ENCODE data around the gene DONSON. TPM values are rescaled to one million over a fixed set of nuclear protein-coding genes. Genes with fewer than 3 reads are reported as not detected.

DONSON gene
- total and polyA plus RNA-seq, 2 of the 13 experiments (the other 11 are each of a cell fraction or from before 2014, with no cell fraction given), result 35.4 to 63.6 TPM

DNA sequence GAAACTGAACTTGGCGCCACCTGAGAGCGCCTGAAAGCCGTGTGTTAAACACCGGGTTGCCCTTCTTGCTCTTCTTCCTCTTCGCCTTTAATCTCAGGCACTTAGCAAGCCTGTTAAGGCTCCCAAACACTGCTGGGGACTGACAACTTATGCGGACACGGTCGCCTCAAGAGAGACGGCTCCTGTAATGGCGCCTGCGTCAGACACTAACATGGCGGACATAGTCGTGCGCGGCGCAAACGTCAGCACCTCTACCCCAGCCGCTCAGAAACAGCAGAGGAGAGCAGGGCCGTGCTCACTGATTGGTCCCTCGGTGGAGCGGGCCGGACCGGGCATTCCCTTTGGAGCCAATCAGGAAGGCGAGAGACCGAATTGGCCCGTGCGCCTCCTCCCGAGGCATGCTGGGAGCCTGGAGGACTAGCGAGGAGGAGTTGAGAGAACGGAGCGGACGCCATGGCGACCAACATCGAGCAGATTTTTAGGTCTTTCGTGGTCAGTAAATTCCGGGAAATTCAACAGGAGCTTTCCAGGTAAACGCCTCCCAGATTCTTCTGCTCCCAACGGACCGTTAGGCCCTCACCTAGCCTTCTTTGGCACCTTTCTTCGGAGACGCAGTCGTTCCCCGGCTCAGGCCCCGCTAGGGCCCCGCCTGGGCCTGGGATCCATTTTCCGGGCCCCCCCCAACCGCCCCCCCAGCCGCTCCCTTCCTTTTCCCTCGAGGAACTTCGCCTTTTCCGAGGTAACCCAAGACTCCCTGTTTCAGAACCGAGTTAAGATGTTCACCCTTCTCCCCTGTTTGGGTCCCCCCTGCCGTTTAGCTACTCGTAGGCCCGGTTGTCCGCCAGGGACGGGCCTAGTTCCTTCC, 45.6 kb downstream of the DONSON start, which contains the start of gene SON (continued):
- TF ChIP-seq ZNF350 (CRISPR knock-in tag; IDR thresholded peaks at IDR 0.05; ENCODE audit: borderline replicate concordance, low read depth) (no peak), ZNF878 (CRISPR knock-in tag; IDR thresholded peaks at IDR 0.05) (0 out of 2 replicates have a peak, but pooled peaks have one; percentile 12), ZFY (CRISPR knock-in tag; IDR thresholded peaks at IDR 0.05) (peak; percentile 97), MAFK (conservative IDR thresholded peaks at IDR 0.05 in 1 of 2, IDR thresholded peaks at IDR 0.05 in 1 of 2; ENCODE audit: low read length in 2 of 2) (peak; percentile 14 to 26; a peak in 1 of 4 replicates), MBD4 (IDR thresholded peaks at IDR 0.05; ENCODE audit: borderline replicate concordance, low read length) (no peak), PHF8 (CRISPR knock-in tag; IDR thresholded peaks at IDR 0.05) (peak; percentile 90), TBX3 (IDR thresholded peaks at IDR 0.05; ENCODE audit: borderline replicate concordance) (peak; percentile 50; the same call in 1 of the 2 replicates), SPEN (CRISPR knock-in tag; IDR thresholded peaks at IDR 0.05; ENCODE audit: low read depth) (peak; percentile 66), TCF7L2 (IDR thresholded peaks at IDR 0.05; ENCODE audit: low read depth, low read length) (no peak), ZFP62 (CRISPR knock-in tag; IDR thresholded peaks at IDR 0.05) (no peak), THYN1 (CRISPR knock-in tag; IDR thresholded peaks at IDR 0.05; ENCODE audit: borderline replicate concordance, low read depth) (no peak), ISX (CRISPR knock-in tag; conservative IDR thresholded peaks at IDR 0.05) (0 out of 2 replicates have a peak, but pooled peaks have one; percentile 28)
- TF ChIP-seq, protein P1, sequence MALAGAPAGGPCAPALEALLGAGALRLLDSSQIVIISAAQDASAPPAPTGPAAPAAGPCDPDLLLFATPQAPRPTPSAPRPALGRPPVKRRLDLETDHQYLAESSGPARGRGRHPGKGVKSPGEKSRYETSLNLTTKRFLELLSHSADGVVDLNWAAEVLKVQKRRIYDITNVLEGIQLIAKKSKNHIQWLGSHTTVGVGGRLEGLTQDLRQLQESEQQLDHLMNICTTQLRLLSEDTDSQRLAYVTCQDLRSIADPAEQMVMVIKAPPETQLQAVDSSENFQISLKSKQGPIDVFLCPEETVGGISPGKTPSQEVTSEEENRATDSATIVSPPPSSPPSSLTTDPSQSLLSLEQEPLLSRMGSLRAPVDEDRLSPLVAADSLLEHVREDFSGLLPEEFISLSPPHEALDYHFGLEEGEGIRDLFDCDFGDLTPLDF (CRISPR knock-in tag; IDR thresholded peaks at IDR 0.05), result peak; percentile 66; the same call in 1 of the 2 replicates
- TF ChIP-seq, protein P2, sequence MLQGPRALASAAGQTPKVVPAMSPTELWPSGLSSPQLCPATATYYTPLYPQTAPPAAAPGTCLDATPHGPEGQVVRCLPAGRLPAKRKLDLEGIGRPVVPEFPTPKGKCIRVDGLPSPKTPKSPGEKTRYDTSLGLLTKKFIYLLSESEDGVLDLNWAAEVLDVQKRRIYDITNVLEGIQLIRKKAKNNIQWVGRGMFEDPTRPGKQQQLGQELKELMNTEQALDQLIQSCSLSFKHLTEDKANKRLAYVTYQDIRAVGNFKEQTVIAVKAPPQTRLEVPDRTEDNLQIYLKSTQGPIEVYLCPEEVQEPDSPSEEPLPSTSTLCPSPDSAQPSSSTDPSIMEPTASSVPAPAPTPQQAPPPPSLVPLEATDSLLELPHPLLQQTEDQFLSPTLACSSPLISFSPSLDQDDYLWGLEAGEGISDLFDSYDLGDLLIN (CRISPR knock-in tag; IDR thresholded peaks at IDR 0.05; ENCODE audit: borderline replicate concordance), result no peak; the same call in 1 of the 2 replicates
- TF ChIP-seq, protein P3, sequence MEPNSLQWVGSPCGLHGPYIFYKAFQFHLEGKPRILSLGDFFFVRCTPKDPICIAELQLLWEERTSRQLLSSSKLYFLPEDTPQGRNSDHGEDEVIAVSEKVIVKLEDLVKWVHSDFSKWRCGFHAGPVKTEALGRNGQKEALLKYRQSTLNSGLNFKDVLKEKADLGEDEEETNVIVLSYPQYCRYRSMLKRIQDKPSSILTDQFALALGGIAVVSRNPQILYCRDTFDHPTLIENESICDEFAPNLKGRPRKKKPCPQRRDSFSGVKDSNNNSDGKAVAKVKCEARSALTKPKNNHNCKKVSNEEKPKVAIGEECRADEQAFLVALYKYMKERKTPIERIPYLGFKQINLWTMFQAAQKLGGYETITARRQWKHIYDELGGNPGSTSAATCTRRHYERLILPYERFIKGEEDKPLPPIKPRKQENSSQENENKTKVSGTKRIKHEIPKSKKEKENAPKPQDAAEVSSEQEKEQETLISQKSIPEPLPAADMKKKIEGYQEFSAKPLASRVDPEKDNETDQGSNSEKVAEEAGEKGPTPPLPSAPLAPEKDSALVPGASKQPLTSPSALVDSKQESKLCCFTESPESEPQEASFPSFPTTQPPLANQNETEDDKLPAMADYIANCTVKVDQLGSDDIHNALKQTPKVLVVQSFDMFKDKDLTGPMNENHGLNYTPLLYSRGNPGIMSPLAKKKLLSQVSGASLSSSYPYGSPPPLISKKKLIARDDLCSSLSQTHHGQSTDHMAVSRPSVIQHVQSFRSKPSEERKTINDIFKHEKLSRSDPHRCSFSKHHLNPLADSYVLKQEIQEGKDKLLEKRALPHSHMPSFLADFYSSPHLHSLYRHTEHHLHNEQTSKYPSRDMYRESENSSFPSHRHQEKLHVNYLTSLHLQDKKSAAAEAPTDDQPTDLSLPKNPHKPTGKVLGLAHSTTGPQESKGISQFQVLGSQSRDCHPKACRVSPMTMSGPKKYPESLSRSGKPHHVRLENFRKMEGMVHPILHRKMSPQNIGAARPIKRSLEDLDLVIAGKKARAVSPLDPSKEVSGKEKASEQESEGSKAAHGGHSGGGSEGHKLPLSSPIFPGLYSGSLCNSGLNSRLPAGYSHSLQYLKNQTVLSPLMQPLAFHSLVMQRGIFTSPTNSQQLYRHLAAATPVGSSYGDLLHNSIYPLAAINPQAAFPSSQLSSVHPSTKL (CRISPR knock-in tag; IDR thresholded peaks at IDR 0.05), result no peak; the same call in 1 of the 2 replicates
- TF ChIP-seq, protein P4, sequence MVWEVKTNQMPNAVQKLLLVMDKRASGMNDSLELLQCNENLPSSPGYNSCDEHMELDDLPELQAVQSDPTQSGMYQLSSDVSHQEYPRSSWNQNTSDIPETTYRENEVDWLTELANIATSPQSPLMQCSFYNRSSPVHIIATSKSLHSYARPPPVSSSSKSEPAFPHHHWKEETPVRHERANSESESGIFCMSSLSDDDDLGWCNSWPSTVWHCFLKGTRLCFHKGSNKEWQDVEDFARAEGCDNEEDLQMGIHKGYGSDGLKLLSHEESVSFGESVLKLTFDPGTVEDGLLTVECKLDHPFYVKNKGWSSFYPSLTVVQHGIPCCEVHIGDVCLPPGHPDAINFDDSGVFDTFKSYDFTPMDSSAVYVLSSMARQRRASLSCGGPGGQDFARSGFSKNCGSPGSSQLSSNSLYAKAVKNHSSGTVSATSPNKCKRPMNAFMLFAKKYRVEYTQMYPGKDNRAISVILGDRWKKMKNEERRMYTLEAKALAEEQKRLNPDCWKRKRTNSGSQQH (CRISPR knock-in tag; IDR thresholded peaks at IDR 0.05; ENCODE audit: low read depth), result no peak
- TF ChIP-seq, protein P5, sequence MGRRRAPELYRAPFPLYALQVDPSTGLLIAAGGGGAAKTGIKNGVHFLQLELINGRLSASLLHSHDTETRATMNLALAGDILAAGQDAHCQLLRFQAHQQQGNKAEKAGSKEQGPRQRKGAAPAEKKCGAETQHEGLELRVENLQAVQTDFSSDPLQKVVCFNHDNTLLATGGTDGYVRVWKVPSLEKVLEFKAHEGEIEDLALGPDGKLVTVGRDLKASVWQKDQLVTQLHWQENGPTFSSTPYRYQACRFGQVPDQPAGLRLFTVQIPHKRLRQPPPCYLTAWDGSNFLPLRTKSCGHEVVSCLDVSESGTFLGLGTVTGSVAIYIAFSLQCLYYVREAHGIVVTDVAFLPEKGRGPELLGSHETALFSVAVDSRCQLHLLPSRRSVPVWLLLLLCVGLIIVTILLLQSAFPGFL (CRISPR knock-in tag; IDR thresholded peaks at IDR 0.05), result no peak
